ENCODE measurements around the gene MUC5AC.
"Not testable (repeated sequence)": the region's sequence is repeated elsewhere in the genome, so short reads cannot be mapped to it uniquely, and the experiment has no call there.

MUC5AC gene

DNA sequence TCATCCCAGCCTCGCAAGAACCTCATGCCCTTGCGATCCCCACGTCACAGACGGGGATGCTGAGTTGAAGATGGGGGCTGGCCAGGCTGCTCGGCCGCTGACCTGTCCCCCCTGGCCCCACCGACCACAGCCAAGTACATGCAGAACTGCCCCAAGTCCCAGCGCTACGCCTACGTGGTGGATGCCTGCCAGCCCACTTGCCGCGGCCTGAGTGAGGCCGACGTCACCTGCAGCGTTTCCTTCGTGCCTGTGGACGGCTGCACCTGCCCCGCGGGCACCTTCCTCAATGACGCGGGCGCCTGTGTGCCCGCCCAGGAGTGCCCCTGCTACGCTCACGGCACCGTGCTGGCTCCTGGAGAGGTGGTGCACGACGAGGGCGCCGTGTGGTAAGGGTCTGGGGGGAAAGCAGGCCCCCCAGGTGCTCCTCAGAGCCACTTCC, 75.1 kb downstream of the MUC5AC start:
- no peak for DNase-seq (ENCODE audit: low read depth in 3 of 3, low spot score in 1 of 3)

DNA sequence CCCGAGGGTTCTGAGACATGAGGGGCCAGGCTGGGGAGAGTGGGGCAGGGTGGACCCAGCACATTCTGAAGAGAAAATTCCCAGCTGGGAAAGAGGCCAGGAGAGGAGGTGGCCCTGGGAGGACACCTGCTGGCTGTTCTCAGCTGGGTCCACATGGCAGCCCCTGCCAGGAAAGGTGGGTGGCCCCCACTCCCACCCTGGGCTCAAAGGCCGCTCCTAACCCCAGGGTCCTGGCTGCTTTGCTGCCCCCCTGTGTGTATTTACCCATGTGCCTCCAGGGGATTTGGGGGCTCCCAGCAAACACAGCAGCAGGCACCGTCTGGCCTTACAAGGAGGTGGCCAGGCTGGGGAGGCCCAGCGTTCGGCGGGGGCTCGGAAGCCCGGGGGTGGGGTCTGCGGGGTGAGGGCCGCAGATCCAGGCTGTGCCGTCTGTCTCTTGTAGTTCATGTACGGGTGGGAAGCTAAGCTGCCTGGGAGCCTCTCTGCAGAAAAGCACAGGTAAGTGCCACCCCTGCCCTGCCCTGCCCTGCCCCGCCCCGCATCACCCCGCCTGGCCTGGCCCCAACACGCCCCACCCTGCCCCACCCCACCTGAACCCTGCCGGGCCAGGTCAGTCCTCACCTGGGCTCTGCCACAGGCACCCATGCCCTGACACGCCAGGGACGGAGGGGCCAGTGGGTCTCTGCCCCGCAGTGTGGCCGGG, 75.7 kb downstream of the MUC5AC start:
- DNase-seq (ENCODE audit: low read depth in 3 of 3, low spot score in 1 of 3), result no peak

DNA sequence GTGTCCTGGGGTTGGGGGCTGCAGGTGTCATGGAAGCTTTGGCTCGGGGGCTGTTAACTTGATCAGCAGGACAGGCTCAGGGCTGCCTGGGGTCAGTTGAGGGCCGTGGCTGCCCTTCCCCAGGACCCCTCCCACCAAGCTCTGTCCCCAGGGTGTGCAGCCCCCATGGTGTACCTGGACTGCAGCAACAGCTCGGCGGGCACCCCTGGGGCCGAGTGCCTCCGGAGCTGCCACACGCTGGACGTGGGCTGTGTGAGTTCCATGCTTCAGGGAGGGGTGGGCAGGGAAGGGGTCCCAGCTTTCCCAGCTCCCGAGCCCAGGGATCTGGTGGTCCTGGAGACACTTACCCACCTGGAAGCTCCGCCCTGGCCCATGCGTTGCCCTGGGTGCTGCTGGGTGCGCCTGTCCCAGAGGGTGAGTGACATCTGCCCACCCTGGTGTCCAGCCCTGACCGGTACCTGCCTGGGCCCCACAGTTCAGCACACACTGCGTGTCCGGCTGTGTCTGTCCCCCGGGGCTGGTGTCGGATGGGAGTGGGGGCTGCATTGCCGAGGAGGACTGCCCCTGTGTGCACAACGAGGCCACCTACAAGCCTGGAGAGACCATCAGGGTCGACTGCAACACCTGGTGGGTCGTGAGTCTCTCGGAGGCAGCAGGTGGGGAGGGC, 76.4 kb downstream of the MUC5AC start:
- DNase-seq (ENCODE audit: low read depth in 3 of 3, low spot score in 1 of 3), result no peak

DNA sequence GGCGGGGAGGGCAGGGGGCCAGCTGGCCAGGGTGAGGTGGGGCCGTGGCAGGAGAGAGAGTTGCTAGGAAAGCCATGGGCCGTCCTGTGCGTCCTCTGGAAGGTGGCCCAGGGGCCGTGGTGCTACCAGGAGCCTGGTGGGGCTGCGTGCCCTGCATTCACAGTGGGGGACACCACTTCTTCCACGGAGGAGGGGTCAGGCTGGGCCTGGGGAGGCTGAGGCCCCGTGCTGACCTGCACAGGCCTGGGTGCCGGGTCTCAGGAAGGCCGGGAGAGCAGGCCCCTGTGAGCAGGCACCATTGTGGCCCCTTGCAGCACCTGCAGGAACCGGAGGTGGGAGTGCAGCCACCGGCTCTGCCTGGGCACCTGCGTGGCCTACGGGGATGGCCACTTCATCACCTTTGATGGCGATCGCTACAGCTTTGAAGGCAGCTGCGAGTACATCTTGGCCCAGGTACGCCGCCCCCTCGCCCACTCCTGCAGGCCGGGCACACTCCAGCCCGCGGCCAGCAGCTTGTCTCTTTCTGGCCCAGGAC, 77.1 kb downstream of the MUC5AC start:
- no peak for DNase-seq (ENCODE audit: low read depth in 3 of 3, low spot score in 1 of 3)

DNA sequence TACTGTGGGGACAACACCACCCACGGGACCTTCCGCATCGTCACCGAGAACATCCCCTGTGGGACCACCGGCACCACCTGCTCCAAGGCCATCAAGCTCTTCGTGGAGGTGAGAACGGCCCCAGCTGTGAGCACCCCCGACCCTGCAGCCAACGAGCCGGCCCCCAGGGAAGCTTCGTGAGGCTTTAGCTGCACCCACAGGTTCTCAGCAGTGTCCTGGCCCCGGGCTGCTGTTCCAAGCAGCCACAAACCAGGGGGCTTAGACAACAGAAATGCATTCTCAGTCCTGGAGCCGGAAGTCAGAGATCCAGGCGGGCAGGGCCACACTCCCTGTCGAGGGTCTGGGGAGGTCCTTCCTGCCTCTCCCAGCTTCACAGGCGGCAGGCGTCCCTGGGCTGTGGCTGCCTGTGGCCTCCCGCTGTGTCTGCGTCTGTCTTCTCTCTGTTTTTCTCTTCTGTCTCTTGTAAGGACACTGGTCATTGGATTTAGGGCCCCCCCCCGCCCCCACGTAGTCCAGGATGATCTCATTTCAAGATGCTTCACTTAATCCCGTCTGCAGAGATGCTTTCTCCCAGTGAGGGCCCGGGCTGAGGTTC, 77.7 kb downstream of the MUC5AC start:
- DNase-seq (ENCODE audit: low read depth in 3 of 3, low spot score in 1 of 3), result no peak

DNA sequence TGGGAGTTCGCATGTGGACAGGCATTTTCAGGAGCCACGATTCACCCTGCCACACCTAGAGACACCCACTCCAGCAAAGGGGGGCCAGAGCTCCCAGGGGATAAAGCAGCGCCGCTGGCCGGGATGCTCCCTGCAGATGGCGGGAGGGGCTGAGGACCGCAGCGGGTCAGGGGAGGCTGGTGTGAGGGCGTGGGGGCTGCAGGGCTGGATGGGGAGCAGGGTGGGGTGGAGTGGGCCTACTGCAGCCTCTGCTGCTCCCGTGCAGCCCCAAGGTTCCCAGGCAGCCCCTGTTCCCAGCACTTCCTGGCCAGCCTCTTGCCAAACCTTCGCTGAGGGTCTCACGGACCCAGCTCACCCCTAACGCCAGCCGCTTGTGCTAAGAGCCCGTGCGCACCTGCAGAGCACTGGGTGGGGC, 78.2 kb downstream of the MUC5AC start:
- no peak for DNase-seq (ENCODE audit: low read depth in 3 of 3, low spot score in 1 of 3)

DNA sequence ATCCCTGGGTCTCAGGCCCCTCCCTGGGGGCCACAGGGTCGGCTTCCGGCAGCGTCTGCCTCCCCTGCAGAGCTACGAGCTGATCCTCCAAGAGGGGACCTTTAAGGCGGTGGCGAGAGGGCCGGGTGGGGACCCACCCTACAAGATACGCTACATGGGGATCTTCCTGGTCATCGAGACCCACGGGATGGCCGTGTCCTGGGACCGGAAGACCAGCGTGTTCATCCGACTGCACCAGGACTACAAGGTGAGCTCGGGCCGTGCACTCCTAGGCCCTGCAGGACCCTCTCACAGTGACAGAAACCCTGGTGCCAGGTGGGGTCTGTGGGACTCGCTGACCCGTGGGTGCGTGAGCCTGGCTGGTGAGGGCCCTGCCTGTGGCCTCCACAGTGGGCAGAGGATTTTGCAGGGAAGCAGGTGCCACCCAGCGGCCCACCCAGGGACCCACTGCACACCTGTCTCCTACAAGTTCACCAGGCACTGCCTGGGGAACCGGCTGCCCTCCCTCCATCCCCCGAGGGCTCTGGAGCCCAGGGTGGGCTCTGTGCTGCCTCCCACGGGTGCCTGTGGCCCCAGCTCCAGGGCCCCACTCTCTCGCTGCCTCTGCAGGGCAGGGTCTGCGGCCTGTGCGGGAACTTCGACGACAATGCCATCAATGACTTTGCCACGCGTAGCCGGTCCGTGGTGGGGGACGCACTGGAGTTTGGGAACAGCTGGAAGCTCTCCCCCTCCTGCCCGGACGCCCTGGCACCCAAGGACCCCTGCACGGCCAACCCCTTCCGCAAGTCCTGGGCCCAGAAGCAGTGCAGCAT, 78.8 kb downstream of the MUC5AC start:
- no peak for DNase-seq (ENCODE audit: low read depth in 3 of 3, low spot score in 1 of 3)

DNA sequence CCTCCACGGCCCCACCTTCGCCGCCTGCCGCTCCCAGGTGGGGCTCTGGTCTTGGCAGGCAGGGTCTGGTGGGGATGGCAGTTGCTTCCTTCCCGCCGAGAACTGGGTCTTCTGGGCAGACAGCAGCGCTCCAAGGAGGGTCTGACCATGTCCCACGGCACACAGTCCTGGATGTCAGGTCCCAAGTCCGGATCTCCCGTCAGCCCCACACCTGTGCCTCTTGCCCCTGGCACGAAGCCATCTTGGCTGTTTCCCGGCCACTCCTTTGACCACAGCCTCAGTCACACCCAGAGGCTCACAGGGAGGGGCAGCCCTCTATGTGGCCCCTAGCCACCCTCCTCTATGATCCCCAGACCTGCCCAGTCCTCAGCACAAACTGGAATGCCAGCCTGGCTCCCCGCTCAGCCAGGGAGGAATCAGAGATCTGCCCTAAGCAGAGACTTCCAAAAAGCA, 79.4 kb downstream of the MUC5AC start:
- DNase-seq (ENCODE audit: low read depth in 3 of 3, low spot score in 1 of 3), result no peak

DNA sequence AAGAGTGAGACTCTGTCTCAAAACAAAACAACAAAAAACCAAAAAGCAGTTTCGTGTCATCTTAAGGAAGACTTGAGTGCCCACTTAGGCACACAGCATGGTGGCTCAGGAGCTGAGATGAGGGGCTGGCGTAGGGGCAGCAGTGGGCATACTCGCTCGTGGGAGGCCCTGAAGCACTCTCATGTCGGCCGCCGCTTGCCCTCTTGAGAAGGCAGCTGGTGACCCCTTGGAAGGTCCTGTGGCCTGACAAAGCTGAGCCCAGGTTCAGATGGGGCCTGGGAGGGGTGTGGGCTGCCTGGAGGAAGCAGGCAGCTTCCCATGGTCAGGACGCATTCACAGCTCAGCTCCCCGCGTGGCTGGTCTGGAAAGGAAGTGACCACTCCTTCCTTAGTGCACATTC, 80.1 kb downstream of the MUC5AC start:
- no peak for DNase-seq (ENCODE audit: low read depth in 3 of 3, low spot score in 1 of 3)

DNA sequence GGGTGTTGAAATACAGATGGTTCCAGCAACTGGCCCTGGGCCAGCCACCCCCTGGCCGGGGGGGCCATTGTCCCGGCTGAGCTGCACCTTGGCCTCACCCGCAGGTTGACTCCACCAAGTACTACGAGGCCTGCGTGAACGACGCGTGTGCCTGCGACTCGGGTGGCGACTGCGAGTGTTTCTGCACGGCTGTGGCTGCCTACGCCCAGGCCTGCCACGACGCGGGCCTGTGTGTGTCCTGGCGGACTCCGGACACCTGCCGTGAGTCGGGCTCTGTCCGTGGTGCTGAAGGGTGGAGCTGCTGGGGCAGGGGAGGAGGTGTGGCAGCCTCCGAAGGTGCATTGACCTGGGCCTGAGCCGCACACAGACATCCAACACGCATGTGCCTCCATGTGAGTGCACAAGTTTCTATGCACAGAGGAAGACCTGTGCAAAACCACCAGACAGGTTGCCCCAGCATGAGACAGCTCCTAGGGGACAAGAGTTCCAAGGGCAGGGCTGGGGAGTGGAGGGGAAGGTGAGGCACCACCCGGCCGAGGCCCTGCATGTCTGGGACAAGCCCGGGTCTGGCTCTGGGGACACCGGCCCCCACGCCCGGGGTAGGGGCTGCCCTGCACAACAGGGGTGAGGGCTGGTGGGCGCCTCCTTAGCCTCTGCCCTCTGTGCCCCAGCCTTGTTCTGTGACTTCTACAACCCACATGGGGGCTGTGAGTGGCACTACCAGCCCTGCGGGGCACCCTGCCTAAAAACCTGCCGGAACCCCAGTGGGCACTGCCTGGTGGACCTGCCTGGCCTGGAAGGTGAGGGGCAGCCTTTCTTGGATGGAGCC, 81.2 kb downstream of the MUC5AC start:
- no peak for DNase-seq (ENCODE audit: low read depth in 3 of 3, low spot score in 1 of 3)

DNA sequence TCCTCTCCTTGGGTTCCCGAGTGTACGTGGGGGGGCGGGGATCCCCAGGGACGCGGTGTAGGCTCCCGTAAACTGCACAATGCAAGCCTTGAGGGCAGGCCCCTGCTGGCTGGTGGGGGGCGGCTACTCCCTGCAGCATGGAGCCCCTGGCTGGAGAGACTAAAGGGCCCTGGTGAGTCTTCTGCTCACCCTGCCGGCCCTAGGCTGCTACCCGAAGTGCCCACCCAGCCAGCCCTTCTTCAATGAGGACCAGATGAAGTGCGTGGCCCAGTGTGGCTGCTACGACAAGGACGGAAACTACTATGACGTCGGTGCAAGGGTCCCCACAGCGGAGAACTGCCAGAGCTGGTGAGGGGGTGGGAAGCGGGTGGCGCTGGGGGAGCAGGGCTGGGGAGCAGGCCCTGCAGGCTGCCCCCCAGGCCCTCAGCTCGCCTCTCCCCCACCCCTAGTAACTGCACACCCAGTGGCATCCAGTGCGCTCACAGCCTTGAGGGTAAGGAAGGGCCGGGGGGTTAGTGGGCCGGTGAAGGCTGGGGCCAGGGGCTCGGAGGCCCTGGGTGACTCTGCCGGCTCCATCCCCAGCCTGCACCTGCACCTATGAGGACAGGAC, 81.9 kb downstream of the MUC5AC start:
- DNase-seq (ENCODE audit: low read depth in 3 of 3, low spot score in 1 of 3), result no peak

DNA sequence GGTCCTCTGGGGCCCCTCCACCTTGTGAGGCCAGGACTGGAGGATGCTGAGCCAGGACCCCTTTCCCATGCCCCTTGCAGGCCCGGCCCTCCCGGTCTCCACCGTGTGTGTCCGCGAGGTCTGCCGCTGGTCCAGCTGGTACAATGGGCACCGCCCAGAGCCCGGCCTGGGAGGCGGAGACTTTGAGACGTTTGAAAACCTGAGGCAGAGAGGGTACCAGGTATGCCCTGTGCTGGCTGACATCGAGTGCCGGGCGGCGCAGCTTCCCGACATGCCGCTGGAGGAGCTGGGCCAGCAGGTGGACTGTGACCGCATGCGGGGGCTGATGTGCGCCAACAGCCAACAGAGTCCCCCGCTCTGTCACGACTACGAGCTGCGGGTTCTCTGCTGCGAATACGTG, 83.0 kb downstream of the MUC5AC start:
- no peak for DNase-seq (ENCODE audit: low read depth in 3 of 3, low spot score in 1 of 3)

DNA sequence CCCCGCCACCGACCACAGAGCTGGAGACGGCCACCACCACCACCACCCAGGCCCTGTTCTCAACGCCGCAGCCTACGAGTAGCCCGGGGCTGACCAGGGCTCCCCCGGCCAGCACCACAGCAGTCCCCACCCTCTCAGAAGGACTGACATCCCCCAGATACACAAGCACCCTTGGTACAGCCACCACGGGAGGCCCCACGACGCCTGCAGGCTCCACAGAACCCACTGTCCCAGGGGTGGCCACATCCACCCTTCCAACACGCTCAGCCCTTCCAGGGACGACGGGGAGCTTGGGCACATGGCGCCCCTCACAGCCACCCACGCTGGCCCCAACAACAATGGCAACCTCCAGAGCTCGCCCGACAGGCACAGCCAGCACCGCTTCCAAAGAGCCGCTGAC, 84.0 kb downstream of the MUC5AC start:
- DNase-seq (ENCODE audit: low read depth in 3 of 3, low spot score in 1 of 3), result no peak

DNA sequence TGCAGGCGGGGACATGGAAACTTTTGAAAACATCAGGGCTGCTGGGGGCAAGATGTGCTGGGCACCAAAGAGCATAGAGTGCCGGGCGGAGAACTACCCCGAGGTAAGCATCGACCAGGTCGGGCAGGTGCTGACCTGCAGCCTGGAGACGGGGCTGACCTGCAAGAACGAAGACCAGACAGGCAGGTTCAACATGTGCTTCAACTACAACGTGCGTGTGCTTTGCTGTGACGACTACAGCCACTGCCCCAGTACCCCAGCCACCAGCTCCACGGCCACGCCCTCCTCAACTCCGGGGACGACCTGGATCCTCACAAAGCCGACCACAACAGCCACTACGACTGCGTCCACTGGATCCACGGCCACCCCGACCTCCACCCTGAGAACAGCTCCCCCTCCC, 84.5 kb downstream of the MUC5AC start:
- no peak for DNase-seq (ENCODE audit: low read depth in 3 of 3, low spot score in 1 of 3)

DNA sequence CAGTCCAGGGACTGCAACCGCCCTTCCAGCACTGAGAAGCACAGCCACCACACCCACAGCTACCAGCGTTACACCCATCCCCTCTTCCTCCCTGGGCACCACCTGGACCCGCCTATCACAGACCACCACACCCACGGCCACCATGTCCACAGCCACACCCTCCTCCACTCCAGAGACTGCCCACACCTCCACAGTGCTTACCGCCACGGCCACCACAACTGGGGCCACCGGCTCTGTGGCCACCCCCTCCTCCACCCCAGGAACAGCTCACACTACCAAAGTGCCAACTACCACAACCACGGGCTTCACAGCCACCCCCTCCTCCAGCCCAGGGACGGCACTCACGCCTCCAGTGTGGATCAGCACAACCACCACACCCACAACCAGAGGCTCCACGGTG, 85.0 kb downstream of the MUC5AC start:
- DNase-seq (ENCODE audit: low read depth in 3 of 3, low spot score in 1 of 3), result not testable (repeated sequence)

DNA sequence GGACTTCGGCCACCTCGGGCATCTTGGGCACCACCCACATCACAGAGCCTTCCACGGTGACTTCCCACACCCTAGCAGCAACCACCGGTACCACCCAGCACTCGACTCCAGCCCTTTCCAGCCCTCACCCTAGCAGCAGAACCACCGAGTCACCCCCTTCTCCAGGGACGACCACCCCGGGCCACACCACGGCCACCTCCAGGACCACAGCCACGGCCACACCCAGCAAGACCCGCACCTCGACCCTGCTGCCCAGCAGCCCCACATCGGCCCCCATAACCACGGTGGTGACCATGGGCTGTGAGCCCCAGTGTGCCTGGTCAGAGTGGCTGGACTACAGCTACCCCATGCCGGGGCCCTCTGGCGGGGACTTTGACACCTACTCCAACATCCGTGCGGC, 85.8 kb downstream of the MUC5AC start:
- DNase-seq (ENCODE audit: low read depth in 3 of 3, low spot score in 1 of 3), result not testable (repeated sequence)

DNA sequence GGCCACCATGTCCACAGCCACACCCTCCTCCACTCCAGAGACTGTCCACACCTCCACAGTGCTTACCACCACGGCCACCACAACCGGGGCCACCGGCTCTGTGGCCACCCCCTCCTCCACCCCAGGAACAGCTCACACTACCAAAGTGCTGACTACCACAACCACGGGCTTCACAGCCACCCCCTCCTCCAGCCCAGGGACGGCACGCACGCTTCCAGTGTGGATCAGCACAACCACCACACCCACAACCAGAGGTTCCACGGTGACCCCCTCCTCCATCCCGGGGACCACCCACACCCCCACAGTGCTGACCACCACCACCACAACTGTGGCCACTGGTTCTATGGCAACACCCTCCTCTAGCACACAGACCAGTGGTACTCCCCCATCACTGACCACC, 86.8 kb downstream of the MUC5AC start:
- not testable (repeated sequence) for DNase-seq (ENCODE audit: low read depth in 3 of 3, low spot score in 1 of 3)

DNA sequence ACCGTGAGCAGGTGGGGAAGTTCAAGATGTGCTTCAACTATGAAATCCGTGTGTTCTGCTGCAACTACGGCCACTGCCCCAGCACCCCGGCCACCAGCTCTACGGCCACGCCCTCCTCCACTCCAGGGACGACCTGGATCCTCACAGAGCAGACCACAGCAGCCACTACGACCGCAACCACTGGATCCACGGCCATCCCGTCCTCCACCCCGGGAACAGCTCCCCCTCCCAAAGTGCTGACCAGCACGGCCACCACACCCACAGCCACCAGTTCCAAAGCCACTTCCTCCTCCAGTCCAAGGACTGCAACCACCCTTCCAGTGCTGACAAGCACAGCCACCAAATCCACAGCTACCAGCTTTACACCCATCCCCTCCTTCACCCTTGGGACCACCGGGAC, 88.0 kb downstream of the MUC5AC start:
- not testable (repeated sequence) for DNase-seq (ENCODE audit: low read depth in 3 of 3, low spot score in 1 of 3)

DNA sequence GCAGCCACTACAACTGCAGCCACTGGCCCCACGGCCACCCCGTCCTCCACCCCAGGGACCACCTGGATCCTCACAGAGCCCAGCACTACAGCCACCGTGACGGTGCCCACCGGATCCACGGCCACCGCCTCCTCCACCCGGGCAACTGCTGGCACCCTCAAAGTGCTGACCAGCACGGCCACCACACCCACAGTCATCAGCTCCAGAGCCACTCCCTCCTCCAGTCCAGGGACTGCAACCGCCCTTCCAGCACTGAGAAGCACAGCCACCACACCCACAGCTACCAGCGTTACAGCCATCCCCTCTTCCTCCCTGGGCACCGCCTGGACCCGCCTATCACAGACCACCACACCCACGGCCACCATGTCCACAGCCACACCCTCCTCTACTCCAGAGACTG, 88.5 kb downstream of the MUC5AC start:
- DNase-seq (ENCODE audit: low read depth in 3 of 3, low spot score in 1 of 3), result not testable (repeated sequence)

DNA sequence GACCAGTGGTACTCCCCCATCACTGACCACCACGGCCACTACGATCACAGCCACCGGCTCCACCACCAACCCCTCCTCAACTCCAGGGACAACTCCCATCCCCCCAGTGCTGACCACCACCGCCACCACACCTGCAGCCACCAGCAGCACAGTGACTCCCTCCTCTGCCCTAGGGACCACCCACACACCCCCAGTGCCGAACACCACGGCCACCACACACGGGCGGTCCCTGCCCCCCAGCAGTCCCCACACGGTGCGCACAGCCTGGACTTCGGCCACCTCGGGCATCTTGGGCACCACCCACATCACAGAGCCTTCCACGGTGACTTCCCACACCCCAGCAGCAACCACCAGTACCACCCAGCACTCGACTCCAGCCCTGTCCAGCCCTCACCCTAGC, 89.3 kb downstream of the MUC5AC start:
- DNase-seq (ENCODE audit: low read depth in 3 of 3, low spot score in 1 of 3), result not testable (repeated sequence)

All from stimulated activated CD4-positive, alpha-beta T cell treated with anti-CD3 and anti-CD28 coated beads, TNF-alpha, amount 100 ng/mL, for 1 hour (primary cell).